H1 (cell line): ENCODE data around the gene PKD1. TPM values are rescaled to one million over a fixed set of nuclear protein-coding genes. Genes with fewer than 3 reads are reported as not detected.

ENCODE experiments used
- CTCF ChIA-PET: fragments of 300-600 bp; sonication (Branson Sonifier 250); formaldehyde crosslinking; loops from one replicate; lab custom pipeline; 2021; ENCODE audit not compliant: partially characterized antibody; lab: Charles Lee
- POLR2A ChIA-PET: fragments of 300-600 bp; sonication (Branson Sonifier 250); formaldehyde crosslinking; loops from one replicate; lab custom pipeline; 2021; ENCODE audit warnings: inconsistent platforms; ENCODE audit not compliant: partially characterized antibody; lab: Charles Lee
- DNase-seq, 2 experiments: peaks; one replicate each; pipeline versions ENCODE4 v3.0.0 to v3.0.0-alpha.2; 2010 to 2022; ENCODE audit warnings: low spot score in 2 of 2, low read depth in 1 of 2, mixed read lengths in 1 of 2
- FAIRE-seq: peaks from 2 replicates; lab custom pipeline; 2011; peaks lifted over from hg19 to GRCh38; lab: Jason Lieb, UNC
- H2AFZ ChIP-seq: 2 replicates; pipeline ENCODE4 v1.8.1; 2012; ENCODE audit warnings: low read length, inconsistent platforms
- H2AK5ac ChIP-seq: 2 replicates; pipeline ENCODE4 v1.6.1; 2013; ENCODE audit warnings: low read depth, low read length
- H2BK120ac ChIP-seq: replicated peaks from 2 replicates; pipeline ENCODE3; 2013; ENCODE audit warnings: low read depth, low read length, inconsistent platforms
- H2BK12ac ChIP-seq: 2 replicates; pipeline ENCODE4 v1.6.1; 2013; ENCODE audit warnings: low read depth, low read length
- H2BK15ac ChIP-seq: 2 replicates; pipeline ENCODE4 v1.6.1; 2013; ENCODE audit warnings: low read length
- H2BK20ac ChIP-seq: 2 replicates; pipeline ENCODE4 v1.6.1; 2013; ENCODE audit warnings: low read length
- H2BK5ac ChIP-seq: 2 replicates; pipeline ENCODE4 v1.6.1; 2013; ENCODE audit warnings: low read depth, low read length
- H3K14ac ChIP-seq: 2 replicates; pipeline ENCODE4 v1.6.1; 2013; ENCODE audit warnings: inconsistent platforms; ENCODE audit not compliant: insufficient read length
- H3K18ac ChIP-seq: 2 replicates; pipeline ENCODE4 v1.6.1; 2013; ENCODE audit warnings: low read length; ENCODE audit errors: extremely low read depth
- H3K23ac ChIP-seq: 2 replicates; pipeline ENCODE4 v1.6.1; 2013; ENCODE audit warnings: inconsistent platforms; ENCODE audit not compliant: insufficient read length
- H3K23me2 ChIP-seq: 2 replicates; pipeline ENCODE4 v1.6.1; 2013; ENCODE audit warnings: low read depth, low read length
- H3K27ac ChIP-seq: 2 replicates; pipeline ENCODE4 v1.6.1; 2011; ENCODE audit warnings: low read depth, low read length, inconsistent platforms
- H3K27me3 ChIP-seq, 4 experiments: replicated peaks in 1 of 4; 1 replicate in 1 of 4; 2 replicates in 3 of 4; pipeline versions ENCODE4 v1.6.1 to v1.8.1; 2011 to 2013; ENCODE audit warnings: low read length in 3 of 4, mild to moderate bottlenecking in 3 of 4, inconsistent platforms in 2 of 4, mixed read lengths in 2 of 4, moderate library complexity in 1 of 4; ENCODE audit not compliant: control insufficient read depth in 3 of 4, insufficient read depth in 3 of 4; ENCODE audit errors: extremely low read depth in 1 of 4
- H3K36me3 ChIP-seq, 4 experiments: 2 replicates each; pipeline versions ENCODE4 v1.6.1 to v1.8.1; 2011 to 2013; ENCODE audit warnings: mild to moderate bottlenecking in 4 of 4, low read length in 3 of 4, moderate library complexity in 2 of 4, control low read depth in 1 of 4, inconsistent platforms in 1 of 4; ENCODE audit not compliant: insufficient read depth in 4 of 4, control insufficient read depth in 2 of 4
- H3K4ac ChIP-seq: replicated peaks from 2 replicates; pipeline ENCODE3; 2013; ENCODE audit warnings: low read length, low read depth, mixed read lengths, inconsistent platforms; ENCODE audit not compliant: insufficient read length
- H3K4me1 ChIP-seq, 4 experiments: replicated peaks in 1 of 4; 1 replicate in 1 of 4; 2 replicates in 3 of 4; pipeline versions ENCODE4 v1.6.1 to v1.8.1; 2011 to 2013; ENCODE audit warnings: low read length in 3 of 4, inconsistent platforms in 2 of 4, mixed read lengths in 1 of 4; ENCODE audit not compliant: insufficient read depth in 4 of 4, control insufficient read depth in 3 of 4
- H3K4me2 ChIP-seq, 2 experiments: 2 replicates each; pipeline versions ENCODE4 v1.6.1 to v1.8.1; 2011 to 2013; ENCODE audit warnings: low read depth in 2 of 2, low read length in 2 of 2, control low read depth in 1 of 2, inconsistent platforms in 1 of 2, mild to moderate bottlenecking in 1 of 2; ENCODE audit not compliant: insufficient read depth in 1 of 2
- H3K4me3 ChIP-seq, 4 experiments: fragments of 200-600, 300-600 bp in 1 of 4; sonication (generic), shearing (Covaris generic), sonication (Bioruptor Twin) in 1 of 4; 2 replicates each; pipeline versions ENCODE4 v1.5.1 to v1.8.1; 2011 to 2016; ENCODE audit warnings: low read length in 4 of 4, low read depth in 3 of 4, control low read depth in 2 of 4, inconsistent platforms in 2 of 4, mild to moderate bottlenecking in 2 of 4, mixed read lengths in 1 of 4, moderate library complexity in 1 of 4; ENCODE audit not compliant: insufficient read depth in 2 of 4; ENCODE audit errors: extremely low read depth in 1 of 4
- H3K56ac ChIP-seq: replicated peaks from 2 replicates; pipeline ENCODE3; 2013; ENCODE audit warnings: low read depth, mild to moderate bottlenecking, mixed read lengths, low read length, inconsistent platforms; ENCODE audit not compliant: insufficient read length
- H3K79me1 ChIP-seq: 2 replicates; pipeline ENCODE4 v1.6.1; 2013; ENCODE audit warnings: low read depth, low read length, control low read depth
- H3K79me2 ChIP-seq, 2 experiments: 2 replicates each; pipeline versions ENCODE4 v1.6.1 to v1.8.1; 2012 to 2013; ENCODE audit warnings: low read length in 2 of 2, mild to moderate bottlenecking in 2 of 2, inconsistent platforms in 1 of 2; ENCODE audit not compliant: insufficient read depth in 2 of 2, control insufficient read depth in 1 of 2
- H3K9ac ChIP-seq, 4 experiments: replicated peaks in 1 of 4; 1 replicate in 1 of 4; 2 replicates in 3 of 4; pipeline versions ENCODE4 v1.6.1 to v1.8.1; 2011 to 2013; ENCODE audit warnings: low read depth in 3 of 4, low read length in 3 of 4, control low read depth in 2 of 4, mild to moderate bottlenecking in 2 of 4, moderate library complexity in 2 of 4, inconsistent platforms in 1 of 4; ENCODE audit errors: extremely low read depth in 1 of 4
- H3K9me3 ChIP-seq, 2 experiments: 2 replicates each; pipeline versions ENCODE4 v1.6.1 to v1.8.1; 2012 to 2013; ENCODE audit warnings: mild to moderate bottlenecking in 2 of 2, moderate library complexity in 2 of 2, control low read depth in 1 of 2, inconsistent platforms in 1 of 2, low read depth in 1 of 2, low read length in 1 of 2, mixed read lengths in 1 of 2; ENCODE audit not compliant: insufficient read depth in 2 of 2
- H4K20me1 ChIP-seq, 2 experiments: replicated peaks in 1 of 2; 2 replicates each; pipeline versions ENCODE3 to v1.8.1; 2011 to 2013; ENCODE audit warnings: inconsistent platforms in 2 of 2, low read length in 2 of 2, mild to moderate bottlenecking in 1 of 2; ENCODE audit not compliant: insufficient read depth in 2 of 2, control insufficient read depth in 1 of 2
- H4K5ac ChIP-seq: 2 replicates; pipeline ENCODE4 v1.6.1; 2013; ENCODE audit warnings: low read length, low read depth, mixed read lengths, inconsistent platforms; ENCODE audit not compliant: insufficient read length
- H4K8ac ChIP-seq: 2 replicates; pipeline ENCODE4 v1.8.0; 2013; ENCODE audit warnings: mild to moderate bottlenecking, moderate library complexity, low read length, inconsistent platforms; ENCODE audit not compliant: insufficient read depth; ENCODE audit errors: extremely low read depth
- H4K91ac ChIP-seq: replicated peaks from 2 replicates; pipeline ENCODE3; 2013; ENCODE audit warnings: low read length, mixed read lengths, inconsistent platforms; ENCODE audit not compliant: insufficient read length
- CTBP2 ChIP-seq: IDR thresholded peaks from 2 replicates; pipeline ENCODE4 v1.7.0; 2011; ENCODE audit warnings: borderline replicate concordance, mild to moderate bottlenecking, moderate library complexity, mixed read lengths, low read length; ENCODE audit not compliant: insufficient read depth, insufficient read length
- WGBS, 2 experiments: shearing (Covaris generic) in 1 of 2; methylation state at CpG; one replicate each; pipeline versions ENCODE4 v1.1.6 to v1.1.7; 2013 to 2015; ENCODE audit warnings: low lambda C conversion rate in 2 of 2, mixed read lengths in 2 of 2, inconsistent platforms in 1 of 2, low coverage in 1 of 2, missing lambda C conversion rate in 1 of 2; ENCODE audit not compliant: insufficient replicate concordance in 2 of 2, insufficient coverage in 1 of 2, insufficient read length in 1 of 2; ENCODE audit errors: extremely low coverage in 1 of 2, missing lambda C conversion rate in 1 of 2; 5-methylcytosine and 5-hydroxymethylcytosine counted together
- polyA plus RNA-seq, 7 experiments: library from polyadenylated mRNA; depleted of rRNA in 3 of 7; stranded (reverse) in 5 of 7; unstranded in 2 of 7; fragments of >200 nt in 5 of 7; fragments of 200-250 nt in 2 of 7; gene quantifications; 1 replicate in 5 of 7; 2 replicates in 1 of 7; 4 replicates in 1 of 7; pipeline versions ENCODE4 v1.2.1 to v1.2.3, GENCODE V29; 2011 to 2013; ENCODE audit warnings: missing spikeins in 2 of 7, mixed read lengths in 2 of 7
- total RNA-seq: library from RNA; stranded (reverse); fragmentation: NEBNext Ultra II Directional; extraction: Animal tissue kit (Norgen Biotek cat#: 25700); gene quantifications from 2 replicates; pipeline ENCODE4 v1.2.1, GENCODE V29; 2021

PKD1 gene
- total and polyA plus RNA-seq, 2 of the 8 experiments (the other 6 are each of a cell fraction or from before 2014, with no cell fraction given) = 40.6 to 52.7 TPM

GRCh38 chr16:2062801-2063200, 72.9 kb downstream of the PKD1 start:
- no peak overlapping the region for H3K4ac ChIP-seq
- no peak overlapping the region for H2AK5ac ChIP-seq
- H3K27me3 ChIP-seq = no peaks in the 10 kb centered on the region
- no peak overlapping the region for H2BK120ac ChIP-seq
- DNase-seq (no peak), FAIRE-seq (no peak)
- H4K20me1 ChIP-seq = peaks cover 0 to 11% of the 10 kb centered on the region in 2 experiments
- no peaks in the 10 kb centered on the region for H3K79me1 ChIP-seq
- H3K23ac ChIP-seq = no peak overlapping the region
- no peak overlapping the region for H4K5ac ChIP-seq
- H3K4me2 ChIP-seq = no peak overlapping the region
- H3K79me2 ChIP-seq = no peaks in the 10 kb centered on the region
- H3K56ac ChIP-seq = no peak overlapping the region
- H2BK5ac ChIP-seq = no peak overlapping the region
- H3K27ac ChIP-seq = no peak overlapping the region
- no peak overlapping the region for H2BK15ac ChIP-seq
- peaks cover 2 to 14% (median 6%) of the 10 kb centered on the region in 4 experiments; a peak in 6 of 8 replicates for H3K36me3 ChIP-seq
- H3K18ac ChIP-seq = no peak overlapping the region
- no peak overlapping the region for H3K4me3 ChIP-seq
- POLR2A ChIA-PET = interaction anchor here (1.7 to 3.6 kb wide), 4 partner anchors 10 to 98 kb away, joined by 4 to 11 read pairs (median 8); partner anchors contain the start of genes NTHL1, RPS2, TRAF7 and TSC2
- no peak overlapping the region for H3K14ac ChIP-seq
- H3K23me2 ChIP-seq = no peaks in the 10 kb centered on the region
- no peak overlapping the region for H4K91ac ChIP-seq
- H3K4me1 ChIP-seq = no peaks in the 10 kb centered on the region
- no peak overlapping the region for H2AFZ ChIP-seq
- H3K9ac ChIP-seq = no peak overlapping the region
- H2BK12ac ChIP-seq = no peak overlapping the region
- H3K9me3 ChIP-seq = no peaks in the 10 kb centered on the region
- 99% methylated on average over 28 of the region's 28 CpGs; no CpG with 5 or more reads in 1 of the 2 experiments for WGBS, 2 experiments
- no peak overlapping the region for H4K8ac ChIP-seq
- H2BK20ac ChIP-seq = no peak overlapping the region
- CTCF ChIA-PET = interaction anchor here (1.1 to 2.8 kb wide), 2 partner anchors 10 to 12 kb away, joined by 3 to 14 read pairs; no protein-coding TSS in a partner anchor
- TF ChIP-seq CTBP2 = no peak
